GM19351 (cell line): ENCODE measurements around the gene MRPL44.

Experiments used
- ATAC-seq: cut with Tn5 transposase; IDR thresholded peaks from one replicate; pipeline ENCODE4 v1.9.1; 2021; ENCODE audit warnings: mild to moderate bottlenecking, moderate library complexity; ENCODE audit not compliant: unreplicated experiment

MRPL44 gene

DNA sequence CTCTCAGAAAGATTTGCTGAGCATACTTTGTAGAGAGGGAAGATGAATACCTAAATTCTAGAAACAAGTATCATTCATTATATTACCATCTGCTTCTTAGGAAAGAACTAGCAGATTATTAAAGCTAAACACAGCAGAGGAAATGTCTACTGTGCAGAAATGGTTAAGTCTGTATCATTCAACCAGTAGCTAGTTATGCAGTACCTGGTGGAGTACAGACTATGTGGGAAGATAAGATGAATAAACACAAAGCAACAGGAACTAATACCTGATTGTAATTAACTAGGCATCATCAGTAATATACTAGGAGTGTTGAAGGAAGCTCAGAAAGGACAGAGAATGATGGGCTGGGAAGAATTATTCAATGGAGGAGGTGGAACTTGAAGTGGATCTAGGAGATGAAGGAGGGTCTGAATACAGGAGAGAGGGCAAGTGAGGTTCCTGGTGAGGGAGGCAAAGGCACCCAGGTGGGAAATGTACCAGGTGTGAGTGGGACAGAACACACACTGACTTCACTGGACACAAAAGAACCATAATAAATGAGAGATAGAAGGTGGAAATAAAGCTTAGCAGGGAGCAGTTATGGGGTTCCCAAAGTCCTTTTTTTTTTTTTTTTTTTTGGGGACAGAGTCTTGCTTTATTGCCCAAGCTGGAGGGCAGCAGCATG lies 21.7 kb upstream of the MRPL44 start:
- ATAC-seq = no peak

- peak; percentile 24 for ATAC-seq
Observed at GRCh38 chr2:223936862-223937326, 20.4 kb upstream of the MRPL44 start.

- ATAC-seq = no peak
Observed at GRCh38 chr2:223937535-223937934, 19.7 kb upstream of the MRPL44 start.

GRCh38 chr2:223939438-223939837 lies 17.8 kb upstream of the MRPL44 start:
- ATAC-seq = peak; percentile 31

DNA sequence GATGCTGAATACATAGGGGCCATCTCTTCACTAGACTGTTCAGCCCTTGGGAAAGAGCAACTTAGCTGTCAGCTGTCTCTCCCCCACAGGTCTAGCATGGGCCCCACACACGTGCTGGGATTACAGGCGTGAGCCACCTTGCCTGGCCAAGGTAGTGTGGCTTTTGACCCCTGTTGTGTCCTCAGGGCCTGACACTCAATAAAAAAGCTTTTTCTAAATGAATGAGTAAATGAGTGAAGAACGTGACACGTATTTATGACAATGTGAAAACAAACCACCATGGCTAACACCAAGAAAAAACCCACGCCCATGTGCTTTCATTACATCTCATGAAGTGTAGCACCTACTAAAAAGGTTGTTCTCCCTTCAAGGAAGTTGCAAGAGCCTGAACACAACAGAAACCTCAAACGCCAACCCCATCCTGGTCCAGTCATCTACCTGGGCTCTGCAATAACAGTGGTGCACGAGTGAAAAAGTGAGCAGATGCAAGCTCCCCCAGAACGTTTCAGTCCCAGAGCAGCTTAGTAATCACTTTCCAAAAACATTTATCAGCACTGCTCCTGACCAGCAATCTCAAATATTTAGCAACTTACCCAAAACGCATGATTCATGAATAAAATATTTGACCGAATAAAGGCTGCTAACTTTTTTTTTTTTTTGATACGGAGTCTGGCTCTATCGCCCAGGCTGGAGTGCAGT lies 15.5 kb upstream of the MRPL44 start:
- ATAC-seq = peak; percentile 53

GRCh38 chr2:223943135-223943534 lies 14.1 kb upstream of the MRPL44 start:
- no peak for ATAC-seq

- ATAC-seq = no peak
Observed at GRCh38 chr2:223943561-223944008, 13.7 kb upstream of the MRPL44 start.

- ATAC-seq = peak; percentile 16
Observed at GRCh38 chr2:223944166-223944702, 13.0 kb upstream of the MRPL44 start.

DNA sequence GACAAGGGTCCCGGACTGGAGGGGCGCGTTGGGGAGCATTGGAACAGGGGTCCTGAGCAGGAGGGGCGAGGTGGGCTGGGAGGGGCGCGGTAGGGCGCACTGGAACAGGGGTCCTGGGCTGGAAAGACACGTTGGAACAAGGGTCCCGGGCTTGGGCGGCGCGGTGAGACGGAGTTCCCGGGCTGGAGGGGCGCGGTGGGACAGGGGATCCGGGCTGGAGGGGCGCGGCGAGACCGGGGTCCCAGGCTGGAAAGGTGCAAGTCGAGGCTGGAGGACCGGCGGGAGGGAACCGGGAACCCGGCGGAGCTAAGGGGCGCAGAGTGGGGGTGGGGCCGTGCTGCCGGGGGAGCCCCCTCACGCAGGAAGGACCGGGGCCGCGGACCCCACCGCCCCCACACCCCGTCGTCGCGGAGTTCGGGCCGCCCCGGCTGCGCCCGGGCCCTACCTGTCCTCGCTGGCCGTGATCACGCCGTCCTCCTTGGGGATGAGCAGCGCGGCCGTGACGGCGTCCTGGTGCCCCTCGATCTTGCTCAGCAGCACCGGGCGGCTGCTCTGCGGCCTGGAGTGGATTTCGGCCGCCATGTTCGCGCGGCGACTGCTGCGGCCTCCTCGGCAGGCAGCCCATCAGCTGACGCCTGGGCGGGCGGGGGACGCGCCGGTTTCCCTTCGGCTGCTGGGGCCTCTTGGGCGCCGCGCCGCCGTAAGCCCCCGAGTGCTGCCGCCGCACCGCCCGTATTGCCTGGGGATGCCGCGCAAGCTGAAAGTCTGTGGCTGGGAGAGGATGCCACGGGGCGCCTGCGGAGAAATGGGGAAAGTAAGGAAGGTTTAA lies 12.3 kb upstream of the MRPL44 start, which contains the start of gene WDFY1:
Gene WDFY1 (minus strand): TSS at position 633 of the 829 bp plus-strand sequence. CDS start 51 bp downstream, at position 582.
- ATAC-seq = peak; percentile 70

GRCh38 chr2:223945755-223946154 lies 11.5 kb upstream of the MRPL44 start:
- no peak for ATAC-seq

DNA sequence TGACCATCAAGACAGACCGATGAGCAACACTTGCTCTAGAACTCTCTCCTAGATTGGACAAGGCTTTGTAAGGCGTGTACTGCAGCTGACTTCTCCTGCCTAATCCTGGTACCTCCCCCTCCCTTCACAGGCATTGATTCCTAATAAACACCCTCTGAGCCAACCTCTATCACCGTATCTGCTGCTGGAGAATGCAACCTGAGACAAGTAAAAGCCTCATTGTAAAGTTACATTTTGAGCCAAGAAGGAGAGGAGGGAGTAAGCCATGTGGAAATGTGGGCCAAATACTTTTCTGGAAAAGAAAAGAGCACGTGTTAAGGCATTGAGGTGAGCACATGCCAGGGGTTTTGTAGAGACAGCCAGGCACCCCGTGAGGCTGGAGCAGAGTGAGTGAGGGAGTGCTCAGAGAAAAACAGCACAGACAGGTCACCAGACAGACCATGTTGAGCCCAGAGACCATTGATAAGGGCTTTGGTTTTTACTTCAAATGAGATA lies 9.5 kb upstream of the MRPL44 start:
- ATAC-seq = no peak

- ATAC-seq = no peak
Observed at GRCh38 chr2:223949241-223949840, 7.9 kb upstream of the MRPL44 start.

GRCh38 chr2:223950448-223951347 lies 6.6 kb upstream of the MRPL44 start:
- no peak for ATAC-seq

DNA sequence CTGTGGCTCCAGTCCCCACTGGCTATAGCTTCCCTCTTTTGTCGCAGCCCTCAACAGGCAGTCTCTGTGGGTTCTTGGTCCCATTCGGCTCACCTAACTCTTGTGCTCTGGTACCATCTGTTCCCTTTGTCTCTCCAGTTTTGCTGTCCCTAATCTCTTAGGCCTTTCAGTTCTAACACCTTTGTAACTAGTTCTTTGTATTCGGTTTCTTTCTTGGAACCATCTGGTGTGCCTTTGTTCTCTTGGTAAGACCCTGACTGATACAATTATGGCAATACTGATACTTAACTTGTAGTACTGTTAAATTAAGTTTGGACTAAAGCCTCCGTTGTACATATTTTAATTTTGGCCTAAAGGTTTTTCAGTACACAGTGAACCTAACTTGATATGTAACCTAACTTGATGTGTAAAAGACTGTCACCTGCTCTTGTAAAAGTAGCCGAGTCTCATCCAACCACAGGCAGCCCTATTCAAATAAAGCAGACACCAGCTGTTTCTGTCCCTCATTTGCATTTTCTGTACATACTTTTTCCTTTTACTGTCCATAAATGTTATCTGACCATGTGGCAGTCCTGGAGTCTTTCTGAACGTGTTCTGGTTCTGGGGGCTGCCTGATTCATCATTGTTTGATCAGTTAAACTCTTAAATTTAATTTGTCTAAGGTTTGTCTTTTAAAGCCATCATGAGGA lies 4.8 kb upstream of the MRPL44 start:
- peak; percentile 60 for ATAC-seq

GRCh38 chr2:223954401-223954800 lies 2.9 kb upstream of the MRPL44 start:
- ATAC-seq = no peak

DNA sequence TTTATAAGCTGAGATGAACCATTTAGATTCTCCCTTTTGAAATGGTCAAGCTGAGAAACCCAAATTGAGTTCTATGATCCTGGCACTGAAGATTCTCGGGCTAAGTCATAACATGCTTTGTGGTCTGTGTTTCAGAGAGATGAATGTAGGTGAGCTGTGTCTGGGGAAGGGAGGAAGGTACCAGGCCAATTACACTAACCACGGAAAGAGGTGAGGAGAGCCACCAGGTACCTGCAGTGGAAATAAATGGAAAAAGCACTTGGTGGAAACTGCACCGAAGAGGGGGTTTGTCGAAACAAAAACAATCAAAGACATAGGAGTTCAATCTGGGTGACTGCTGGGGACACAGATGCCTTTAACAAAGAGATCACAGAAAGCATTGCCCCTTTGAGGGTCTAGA lies 963 bp upstream of the MRPL44 start:
- ATAC-seq = peak; percentile 31

GRCh38 chr2:223959688-223960087 lies 2.4 kb downstream of the MRPL44 start:
- ATAC-seq = no peak

DNA sequence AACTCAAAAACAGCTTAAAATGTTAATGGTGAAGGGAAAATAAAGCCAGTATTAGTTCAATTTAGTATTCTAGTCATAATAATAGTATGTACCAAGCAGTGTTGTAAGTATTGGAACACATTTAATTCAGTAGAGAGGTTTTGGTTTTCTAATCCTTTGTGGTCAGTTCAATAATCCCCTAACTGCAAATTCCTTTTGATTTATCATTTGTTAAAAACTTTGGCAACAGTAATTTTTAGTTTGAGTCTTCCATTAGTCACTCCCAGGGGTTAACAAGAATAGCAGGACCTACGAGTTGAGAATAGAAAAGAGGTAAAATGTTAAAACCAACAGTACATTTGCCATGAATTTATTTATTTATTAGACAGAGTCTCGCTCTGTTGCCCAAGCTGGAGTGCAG lies 10.7 kb downstream of the MRPL44 start:
- no peak for ATAC-seq

- ATAC-seq = no peak
Observed at GRCh38 chr2:223969315-223969714, 12.1 kb downstream of the MRPL44 start.
